Activated CD4-positive, CD25-positive, alpha-beta regulatory T cell treated with anti-CD3 and anti-CD28 coated beads, Interleukin-2, amount 50 U/mL, for 72 hours (primary cell): ENCODE results near the gene TATDN3.
"Not testable (repeated sequence)": the region's sequence is repeated elsewhere in the genome, so short reads cannot be mapped to it uniquely, and the experiment has no call there.

ENCODE experiments used
- DNase-seq: peaks from one replicate; pipeline ENCODE4 v3.0.0; 2021

Gene TATDN3, protein sequence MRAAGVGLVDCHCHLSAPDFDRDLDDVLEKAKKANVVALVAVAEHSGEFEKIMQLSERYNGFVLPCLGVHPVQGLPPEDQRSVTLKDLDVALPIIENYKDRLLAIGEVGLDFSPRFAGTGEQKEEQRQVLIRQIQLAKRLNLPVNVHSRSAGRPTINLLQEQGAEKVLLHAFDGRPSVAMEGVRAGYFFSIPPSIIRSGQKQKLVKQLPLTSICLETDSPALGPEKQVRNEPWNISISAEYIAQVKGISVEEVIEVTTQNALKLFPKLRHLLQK

DNA sequence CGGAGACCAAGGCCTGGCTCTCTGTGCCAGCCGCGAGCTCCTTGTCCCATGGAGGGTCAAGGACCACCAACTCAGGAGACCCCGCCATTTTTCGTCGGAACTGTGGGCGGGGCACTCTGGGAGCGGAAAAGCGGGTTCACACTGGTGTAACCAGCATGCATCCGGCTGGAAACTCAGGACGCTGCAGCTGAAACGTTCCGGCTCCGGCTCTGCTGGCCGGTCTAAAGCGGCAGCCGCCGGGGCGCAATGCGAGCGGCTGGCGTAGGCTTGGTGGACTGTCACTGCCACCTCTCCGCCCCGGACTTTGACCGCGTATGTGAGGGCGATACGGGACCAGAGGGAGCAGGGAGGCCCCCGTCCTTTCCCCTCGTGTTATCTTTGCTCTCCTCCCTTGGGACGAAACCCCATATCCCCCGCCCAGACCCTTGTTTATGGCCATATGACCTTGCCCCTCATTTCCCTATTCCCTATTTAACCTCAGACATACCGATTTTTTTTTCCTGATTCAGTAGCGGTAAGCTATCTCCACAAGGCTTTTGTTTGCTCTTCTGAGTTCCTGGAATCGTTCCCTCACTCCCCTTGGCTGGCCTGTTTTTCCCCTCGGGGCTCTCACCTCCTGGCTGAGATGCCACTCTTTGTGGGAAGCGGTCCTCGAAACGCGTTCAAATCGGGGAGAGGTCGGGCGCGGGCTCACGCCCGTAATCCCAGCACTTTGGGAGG lies at the start of gene TATDN3, which contains the start of gene NSL1:
TSS of gene TATDN3 (plus strand) at position 219 of the 720 bp plus-strand sequence. CDS start at position 247, 28 bp downstream.
TSS of gene NSL1 (minus strand) at position 102 of the 720 bp plus-strand sequence. CDS start at position 88, 14 bp downstream.
- DNase-seq, result peak; percentile 99

DNA sequence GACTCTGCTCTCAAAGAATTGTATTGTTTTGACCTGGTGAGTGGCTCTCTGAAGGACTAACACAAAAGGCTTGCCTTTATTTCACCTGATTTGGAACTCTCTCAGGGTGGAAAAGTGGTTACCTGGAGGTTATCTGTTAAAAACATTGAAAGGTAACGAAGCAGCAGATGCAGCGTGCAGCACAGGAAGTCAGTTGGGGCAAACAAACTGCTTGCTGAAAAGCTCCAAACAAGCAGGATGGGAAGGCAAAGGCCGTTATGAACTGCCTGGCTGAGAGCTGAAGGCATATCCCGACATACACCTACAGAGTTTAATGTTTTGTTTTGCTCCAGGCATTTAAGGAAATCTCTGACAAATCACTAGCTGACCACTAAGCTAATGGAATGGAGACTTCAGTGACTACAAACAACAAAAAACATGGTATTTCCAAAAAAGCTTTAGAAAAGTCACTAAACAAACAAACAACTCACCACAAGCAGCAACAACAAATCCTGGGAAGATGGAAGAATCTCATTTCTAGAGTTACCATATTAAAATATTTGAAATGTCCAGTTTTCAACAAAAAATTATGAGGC lies 47.7 kb upstream of the TATDN3 start:
- no peak for DNase-seq

DNA sequence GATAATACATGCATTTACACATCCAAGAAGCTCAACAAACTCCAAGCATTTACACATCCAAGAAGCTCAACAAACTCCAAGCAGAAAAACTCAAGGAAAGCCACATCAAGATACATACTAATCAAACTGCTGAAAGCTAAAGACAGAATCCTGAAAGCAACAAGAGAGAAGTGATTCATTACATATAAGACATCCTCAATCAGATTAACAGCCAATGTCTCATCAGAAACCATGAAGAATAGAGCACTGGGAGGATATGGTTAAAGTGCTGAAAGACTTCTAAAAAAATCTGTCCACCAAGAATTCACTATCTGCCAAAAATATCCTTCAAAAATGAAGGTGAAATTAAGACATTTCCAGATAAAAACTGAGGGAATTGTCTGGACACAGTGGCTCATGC lies 46.4 kb upstream of the TATDN3 start:
- DNase-seq, result no peak

DNA sequence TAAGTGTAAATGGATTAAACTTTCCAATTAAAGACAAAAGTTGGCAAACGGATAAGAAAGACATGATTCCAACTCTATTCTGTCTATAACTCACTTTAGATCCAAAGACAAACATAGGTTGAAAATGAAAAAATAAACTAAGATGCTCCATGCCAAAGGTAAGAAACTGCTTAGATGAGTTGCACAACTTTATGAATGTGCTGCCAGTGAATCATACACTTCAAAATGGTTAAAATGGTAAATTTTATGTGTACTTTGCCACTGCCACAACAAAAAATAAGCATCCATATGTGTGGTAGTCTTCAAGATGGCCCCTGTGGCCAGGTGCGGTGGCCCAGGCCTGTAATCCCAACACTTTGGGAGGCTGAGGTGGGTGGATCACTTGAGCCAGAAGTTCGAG lies 45.1 kb upstream of the TATDN3 start:
- DNase-seq, result no peak

DNA sequence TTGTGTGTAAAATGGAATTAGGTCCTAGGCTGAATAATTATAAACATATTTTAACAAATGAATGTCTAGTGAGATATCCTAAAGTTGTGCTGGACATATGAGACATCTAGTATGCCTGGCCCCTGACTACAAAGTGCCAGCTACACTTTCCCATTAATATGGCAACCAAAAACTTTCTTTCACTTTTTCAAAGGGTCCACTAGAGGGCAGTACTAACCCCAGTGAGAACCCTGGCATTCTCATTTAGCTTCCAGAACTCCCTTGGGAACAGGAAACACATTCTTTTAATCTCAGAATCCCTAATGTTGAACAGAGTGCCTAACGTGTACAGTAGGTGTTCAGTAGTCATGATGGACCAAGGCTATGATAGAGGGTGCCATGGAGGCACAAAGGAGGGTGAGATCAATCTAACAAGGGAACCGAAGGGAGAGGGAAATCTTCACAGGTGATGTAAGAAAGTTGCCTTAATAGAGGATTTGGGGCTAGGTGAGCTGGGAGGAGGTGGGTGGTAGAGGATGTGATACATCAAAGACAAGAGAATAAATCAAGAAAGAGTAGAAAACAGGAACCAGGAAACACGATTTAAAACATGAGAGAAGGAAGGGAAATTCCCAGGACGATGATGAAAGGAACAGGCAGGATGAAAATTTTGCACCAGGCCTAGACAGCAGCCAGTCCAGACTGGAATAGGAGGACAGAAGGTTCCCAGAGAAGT lies 41.7 kb upstream of the TATDN3 start:
- DNase-seq, result no peak

DNA sequence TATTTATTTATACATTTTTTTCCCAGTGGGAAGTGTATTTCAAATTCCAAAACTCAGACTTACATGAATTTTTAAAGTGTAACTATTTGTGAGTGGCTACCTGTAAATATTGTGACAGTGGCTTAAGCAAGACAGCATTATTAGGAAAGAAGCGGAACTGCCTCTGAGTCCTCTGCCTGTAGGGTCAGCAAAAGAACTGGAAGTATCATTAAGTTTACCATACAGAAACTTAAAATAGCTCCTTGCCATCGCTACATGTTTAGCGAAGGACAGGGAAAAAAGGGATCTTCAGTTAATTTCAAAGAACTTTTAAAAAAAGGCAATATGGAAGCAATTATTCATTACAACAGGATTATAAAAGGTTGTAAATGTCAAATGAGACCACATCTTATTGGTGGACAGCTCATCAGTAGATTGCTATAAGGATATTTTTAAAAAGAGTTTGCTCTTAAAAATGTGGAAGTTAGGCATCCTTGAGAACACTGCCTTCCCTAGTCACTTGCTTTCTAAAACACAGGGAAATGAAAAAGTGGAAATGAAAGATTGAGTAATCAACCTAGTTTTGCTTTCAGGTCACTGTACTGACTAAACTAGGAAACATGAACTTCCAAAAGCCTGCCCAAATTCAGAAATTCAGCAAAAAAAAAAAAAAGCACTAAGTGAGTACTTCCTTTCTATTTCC lies 39.3 kb upstream of the TATDN3 start:
- DNase-seq, result no peak

DNA sequence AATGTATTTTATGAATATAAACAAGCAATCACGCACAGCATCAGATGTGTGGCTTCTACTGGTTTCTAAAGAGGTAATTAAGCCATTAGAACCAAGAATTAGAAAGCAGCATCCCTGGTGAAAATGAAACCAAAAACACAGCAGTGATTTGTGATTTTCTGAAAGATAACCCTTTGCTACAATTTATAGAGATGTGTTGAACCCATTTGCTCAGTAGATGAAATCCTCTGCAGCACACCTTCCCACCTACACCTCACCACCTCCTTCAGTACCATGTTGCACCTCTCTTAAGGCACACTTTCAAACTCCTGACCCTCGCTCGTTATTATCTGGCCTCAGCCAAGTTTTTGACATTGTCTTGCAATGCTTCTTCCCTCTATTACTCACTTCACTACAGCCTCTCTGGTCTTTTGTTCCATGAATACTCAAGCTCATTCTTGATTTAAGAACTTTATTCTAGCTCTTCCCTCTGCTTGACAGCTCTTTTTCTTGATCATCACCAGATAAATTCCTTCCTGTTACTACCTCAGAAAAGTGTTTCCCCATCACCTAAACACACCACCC lies 38.7 kb upstream of the TATDN3 start:
- DNase-seq, result no peak

DNA sequence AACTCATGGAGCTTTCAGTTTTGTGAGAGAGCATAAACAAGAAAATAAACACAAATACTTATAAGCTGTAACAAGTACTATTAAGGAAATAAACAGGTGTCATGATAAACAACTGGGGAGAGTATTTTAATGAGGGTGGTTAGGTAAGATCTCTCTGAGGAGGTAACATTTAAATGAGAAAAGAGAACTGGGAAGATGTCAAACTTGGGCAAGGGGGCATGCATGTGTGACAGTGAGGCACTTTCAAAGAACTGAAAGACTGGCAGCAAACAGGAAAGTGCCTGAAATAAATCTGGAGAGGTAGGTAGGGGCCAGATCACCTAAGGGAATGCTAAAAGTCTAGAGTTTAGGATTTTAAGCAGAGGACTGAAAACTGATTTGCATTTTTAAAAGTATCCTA lies 37.9 kb upstream of the TATDN3 start:
- no peak for DNase-seq

DNA sequence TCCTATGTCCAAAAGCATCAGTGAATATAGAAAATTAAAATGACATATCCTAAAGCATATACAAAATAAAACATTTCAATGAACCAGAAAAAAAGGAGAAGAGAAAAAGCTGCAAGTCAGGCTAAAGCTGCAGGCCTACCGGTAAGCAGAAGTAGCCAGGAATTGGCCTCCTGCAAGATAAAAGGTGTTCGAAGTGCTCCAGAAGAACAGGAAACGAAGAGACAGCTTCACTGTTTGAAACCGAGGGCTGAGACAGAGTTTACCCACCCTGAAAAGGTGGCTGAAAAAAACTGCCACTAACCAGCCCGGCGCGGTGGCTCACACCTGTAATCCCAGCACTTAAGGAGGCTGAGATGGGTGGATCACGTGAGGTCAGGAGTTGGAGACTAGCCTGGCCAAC lies 37.5 kb upstream of the TATDN3 start:
- DNase-seq, result no peak

DNA sequence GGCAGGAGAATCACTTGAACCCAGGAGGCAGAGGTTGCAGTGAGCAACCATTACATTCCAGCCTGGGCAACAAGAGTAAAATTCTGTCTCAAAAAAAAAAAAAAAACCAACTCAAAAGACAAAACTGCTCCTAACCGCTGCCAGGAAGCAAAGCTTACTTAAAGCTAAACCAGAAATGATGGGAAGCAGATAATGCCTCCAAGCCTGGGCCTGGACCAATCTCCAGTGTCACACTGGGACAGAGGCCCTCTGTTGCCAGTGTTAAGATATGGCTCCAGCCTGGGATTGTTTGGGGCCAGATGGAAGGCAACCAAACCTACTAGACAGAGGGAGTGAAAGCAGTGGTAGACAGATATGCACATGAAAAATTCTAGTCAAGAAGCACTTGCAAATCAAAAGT lies 37.0 kb upstream of the TATDN3 start:
- no peak for DNase-seq

DNA sequence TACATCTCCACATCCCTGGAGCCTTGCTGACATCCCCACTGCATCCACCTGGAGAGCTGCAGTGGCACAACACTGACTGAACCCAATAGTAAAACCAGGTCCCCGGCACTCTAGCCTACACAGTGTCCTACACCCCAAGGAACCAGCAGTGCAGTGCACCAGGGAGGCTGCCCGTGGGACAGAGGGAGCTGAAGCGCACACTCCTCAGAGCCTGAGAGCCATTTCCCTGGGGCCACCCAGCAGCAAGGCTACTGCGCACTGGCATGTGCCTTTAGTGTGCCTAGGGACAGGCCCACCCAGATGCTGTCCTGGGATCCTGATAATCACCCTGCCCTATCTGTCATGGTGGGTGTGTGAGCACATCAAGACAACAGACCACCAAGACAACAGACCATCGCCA lies 32.0 kb upstream of the TATDN3 start:
- DNase-seq, result no peak

DNA sequence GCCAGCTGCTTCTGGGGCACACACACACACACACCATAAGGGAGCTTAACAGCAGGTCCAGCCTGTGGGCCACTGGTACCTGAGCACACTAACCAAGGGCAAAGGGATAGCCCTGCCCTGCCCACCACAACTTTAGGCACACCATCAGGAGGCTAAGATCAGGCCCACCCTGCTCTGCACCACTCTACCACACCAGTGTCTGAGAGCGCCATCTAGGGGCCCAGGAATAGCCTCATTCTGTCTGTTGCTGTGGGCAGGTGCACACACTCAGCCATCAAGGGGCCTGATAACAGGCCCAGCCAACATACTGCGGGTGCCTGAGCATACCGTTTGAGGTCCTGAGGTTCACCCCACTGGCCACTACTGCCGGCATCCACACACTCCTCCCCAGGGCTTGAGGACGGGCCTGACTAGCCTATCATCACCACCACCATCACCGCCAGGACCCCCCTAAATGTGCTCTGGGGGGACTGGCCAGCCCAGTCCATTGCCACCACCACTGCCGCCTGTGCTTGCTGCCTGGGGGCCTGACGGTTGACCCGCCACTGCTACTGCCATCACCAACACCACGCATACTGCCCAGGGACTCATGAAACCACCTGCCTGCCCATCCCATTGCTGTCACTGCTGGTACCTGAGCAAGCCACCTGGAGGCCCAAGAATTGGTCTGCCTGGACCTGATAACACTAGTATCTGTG lies 31.4 kb upstream of the TATDN3 start:
- no peak for DNase-seq

DNA sequence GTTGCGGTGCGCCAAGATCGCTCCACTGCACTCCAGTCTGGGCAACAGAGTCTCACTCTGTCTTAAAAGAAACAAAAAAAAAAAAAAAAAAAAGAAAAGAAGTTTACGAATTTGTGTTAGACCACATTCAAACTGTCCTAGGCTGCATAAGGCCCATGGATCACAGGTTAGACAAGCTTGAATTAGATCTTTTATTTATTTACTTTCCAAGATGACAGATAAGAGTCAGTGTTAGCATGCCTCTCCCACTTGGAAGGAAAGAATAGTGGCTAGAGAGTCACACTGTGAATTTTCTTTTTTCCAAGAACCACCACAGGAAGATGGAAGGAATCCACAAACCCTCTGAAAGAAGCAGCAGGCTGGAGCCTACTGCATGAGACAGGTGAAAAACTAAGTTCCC lies 29.5 kb upstream of the TATDN3 start:
- DNase-seq, result no peak

DNA sequence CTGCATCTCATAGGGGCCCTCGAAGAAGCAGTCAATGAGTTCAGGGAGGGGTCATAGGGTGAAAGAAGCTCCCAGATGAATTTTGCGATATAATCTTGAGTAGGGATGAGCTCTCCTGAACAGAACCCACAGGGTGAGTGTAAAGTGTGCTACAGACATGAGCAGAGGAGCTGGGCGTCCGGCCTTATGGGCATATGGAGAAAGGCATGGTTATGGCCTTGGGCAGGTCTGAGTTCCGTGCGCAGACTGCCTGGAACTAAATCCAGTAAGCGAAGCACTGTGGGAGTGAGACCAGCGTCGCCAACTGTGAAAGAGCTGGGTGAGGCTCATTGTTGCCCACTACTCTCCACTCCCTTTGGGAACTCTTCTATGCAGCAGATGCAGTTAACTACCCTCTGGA lies 28.9 kb upstream of the TATDN3 start:
- no peak for DNase-seq

DNA sequence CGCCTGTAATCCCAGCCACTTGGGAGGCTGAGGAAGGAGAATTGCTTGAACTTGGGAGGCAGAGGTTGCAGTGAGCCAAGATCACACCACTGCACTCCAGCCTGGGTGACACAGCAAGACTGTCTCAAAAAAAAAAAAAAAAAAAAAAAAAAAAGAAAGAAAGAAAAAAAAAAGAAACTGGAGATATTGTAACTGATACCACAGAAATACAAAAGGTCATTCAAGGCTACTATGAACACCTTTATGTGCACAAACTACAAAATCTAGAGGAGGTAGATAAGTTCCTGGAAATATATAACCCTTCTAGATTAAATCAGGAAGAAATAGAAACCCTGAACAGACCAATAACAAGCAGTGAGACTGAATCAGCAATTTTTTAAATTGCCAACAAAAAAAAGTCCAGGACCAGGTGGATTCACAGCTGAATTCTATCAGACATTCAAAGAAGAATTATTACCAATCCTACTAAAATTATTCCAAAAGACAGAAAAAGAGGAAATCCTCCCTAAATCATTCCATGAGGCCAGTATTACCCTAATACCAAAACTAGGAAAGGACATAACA lies 26.9 kb upstream of the TATDN3 start:
- not testable (repeated sequence) for DNase-seq

DNA sequence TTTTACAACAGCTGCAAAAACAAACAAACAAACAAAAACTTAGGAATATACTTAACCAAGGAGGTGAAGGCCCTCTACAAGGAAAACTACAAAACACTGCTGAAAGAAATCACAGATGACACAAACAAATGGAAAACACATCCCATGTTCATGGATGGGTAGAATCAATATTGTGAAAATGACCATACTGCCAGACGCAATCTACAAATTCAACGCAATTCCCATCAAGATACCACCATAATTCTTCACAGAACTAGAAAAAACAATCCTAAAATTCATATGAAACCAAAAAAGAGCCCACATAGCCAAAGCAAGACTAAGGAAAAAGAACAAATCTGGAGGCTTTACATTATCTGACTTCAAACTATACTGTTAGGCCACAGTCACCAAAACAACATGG lies 24.9 kb upstream of the TATDN3 start:
- DNase-seq, result not testable (repeated sequence)

DNA sequence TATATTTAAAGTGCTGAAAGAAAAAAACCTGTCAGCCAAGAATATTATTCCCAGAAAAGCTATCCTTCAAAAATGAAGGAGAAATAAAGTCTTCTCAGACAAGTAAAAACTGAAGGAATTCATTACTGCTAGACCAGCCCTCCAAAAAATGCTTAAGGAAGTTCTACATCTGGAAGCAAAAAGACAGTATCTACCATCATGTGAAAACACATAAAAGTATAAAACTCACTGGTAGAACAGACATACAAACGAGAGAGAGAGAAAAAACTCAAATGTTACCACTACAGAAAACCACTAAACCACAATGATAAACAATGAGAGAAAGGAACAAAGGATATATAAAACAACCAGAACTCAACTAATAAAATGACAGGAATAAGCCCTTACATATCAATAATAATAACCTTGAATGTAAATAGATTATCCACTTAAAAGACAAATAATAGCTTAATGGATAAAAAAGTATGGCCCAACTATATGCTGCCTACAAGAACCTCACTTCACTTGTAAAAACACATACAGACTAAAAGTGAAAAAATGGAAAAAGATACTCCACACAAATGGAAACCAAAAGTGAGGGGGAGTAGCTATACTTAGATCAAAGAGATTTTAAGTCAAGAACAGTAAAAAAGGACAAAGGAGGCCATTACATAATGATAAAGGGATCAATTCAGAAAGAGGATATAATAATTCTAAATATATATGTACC lies 22.1 kb upstream of the TATDN3 start:
- no peak for DNase-seq

DNA sequence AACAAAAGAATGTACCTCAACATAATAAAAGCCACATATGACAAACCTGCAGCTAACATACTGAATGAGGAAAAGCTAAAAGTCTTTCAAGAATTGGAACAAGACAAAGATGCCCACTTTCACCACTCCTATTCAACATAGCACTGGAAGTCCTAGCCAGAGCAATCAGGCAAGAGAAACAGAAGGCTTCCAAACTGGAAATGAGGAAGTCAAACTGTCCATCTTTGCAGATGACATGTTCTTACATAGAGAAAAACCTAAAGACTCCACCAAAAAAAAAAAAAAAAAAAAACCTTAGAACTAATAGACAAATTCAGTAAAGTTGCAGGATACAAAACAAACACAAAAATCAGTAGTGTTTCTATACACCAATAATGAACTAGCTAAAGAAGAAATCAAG lies 20.4 kb upstream of the TATDN3 start:
- DNase-seq, result no peak

DNA sequence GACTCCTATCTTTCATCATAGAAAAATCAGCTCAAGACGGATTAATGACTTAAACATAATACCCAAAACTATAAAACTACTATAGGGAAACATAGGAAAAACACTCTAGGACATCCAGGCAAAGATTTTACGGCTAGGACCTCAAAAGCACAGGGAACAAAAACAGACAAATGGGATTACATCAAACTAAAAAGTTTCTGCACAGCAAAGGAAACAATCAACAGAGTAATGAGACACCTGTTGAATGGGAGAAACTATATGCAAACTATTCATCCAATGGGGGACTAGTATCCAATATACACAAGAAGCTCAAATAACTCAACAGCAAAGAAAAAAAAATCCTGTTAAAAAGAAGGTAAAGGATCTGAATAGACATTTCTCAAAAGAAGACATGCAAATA lies 18.7 kb upstream of the TATDN3 start:
- no peak for DNase-seq

DNA sequence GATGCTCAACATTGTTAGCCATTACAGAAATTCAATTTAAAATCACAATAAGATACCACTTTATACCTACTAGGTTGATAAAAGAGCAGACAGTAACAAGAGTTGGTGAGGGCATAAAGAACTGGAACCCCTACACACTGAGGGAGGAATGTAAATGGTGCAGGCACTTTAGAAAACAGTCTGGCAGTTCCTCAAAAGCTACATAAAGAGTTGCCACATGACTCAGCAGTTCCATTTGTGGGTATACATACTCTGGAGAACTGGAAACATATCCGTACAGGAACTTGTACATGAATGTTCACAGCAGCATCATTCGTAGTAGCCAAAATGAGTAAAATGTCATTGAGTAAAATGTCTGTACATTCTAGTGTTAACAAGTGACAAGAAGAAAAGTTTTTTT lies 17.1 kb upstream of the TATDN3 start:
- no peak for DNase-seq

DNA sequence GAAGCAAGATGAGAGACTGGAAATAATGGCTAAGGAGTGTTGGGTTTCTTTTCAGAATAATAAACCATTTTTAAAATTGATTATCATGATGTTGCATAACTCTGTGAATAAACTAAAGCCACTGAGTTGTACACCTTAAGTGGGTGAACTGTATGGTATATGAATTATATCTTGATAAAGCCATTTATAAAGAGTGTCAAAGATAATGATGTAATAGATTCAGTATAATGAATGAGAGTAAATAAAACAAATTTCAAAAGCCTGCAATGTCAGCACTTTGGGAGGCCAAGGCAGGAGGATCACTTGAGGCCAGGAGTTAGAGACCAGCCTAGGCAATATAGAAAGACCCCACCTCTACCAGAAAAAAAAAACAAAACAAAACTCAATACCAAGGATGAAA lies 16.5 kb upstream of the TATDN3 start:
- no peak for DNase-seq
